GM10266 (cell line): ENCODE results near the gene CFTR.
"Not testable (repeated sequence)": the region's sequence is repeated elsewhere in the genome, so short reads cannot be mapped to it uniquely, and the experiment has no call there.

Experiments used
- DNase-seq: peaks from one replicate; pipeline ENCODE4 v3.0.0; 2012; ENCODE audit errors: extremely low spot score
- CTCF ChIP-seq: IDR thresholded peaks from 2 replicates; pipeline ENCODE4 v1.5.1; 2012; ENCODE audit warnings: mild to moderate bottlenecking, low read depth; ENCODE audit not compliant: control insufficient read depth, insufficient read depth; ENCODE audit errors: missing control alignments

The CFTR gene

GRCh38 chr7:117458977-117459583 is 20.7 kb upstream of the CFTR start:
- DNase-seq: no peak
- peak; percentile 58 for TF ChIP-seq CTCF

DNA sequence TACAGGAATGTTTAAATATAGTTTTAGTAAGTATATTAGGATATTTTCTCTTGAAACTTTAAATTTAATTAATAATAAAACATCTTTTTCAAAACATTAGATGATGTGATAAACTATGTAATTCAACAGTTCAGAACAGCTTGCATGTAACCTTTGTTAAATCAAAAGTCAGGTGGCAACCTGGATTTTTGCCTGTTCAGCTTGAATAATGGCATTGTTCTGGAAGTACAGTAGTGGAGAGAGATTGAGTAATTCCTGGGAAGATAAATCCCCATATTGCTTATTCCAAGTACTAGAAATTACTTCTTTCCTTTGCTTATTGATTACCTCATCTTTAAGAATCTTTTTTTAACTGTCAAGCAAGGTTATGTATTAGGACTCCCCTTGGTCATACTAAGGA is 20.1 kb upstream of the CFTR start:
- TF ChIP-seq CTCF: no peak

GRCh38 chr7:117460815-117461214 is 19.0 kb upstream of the CFTR start:
- DNase-seq: not testable (repeated sequence)

More for the DNA sequence above, 20.1 kb upstream of the CFTR start:
- no peak for DNase-seq

DNA sequence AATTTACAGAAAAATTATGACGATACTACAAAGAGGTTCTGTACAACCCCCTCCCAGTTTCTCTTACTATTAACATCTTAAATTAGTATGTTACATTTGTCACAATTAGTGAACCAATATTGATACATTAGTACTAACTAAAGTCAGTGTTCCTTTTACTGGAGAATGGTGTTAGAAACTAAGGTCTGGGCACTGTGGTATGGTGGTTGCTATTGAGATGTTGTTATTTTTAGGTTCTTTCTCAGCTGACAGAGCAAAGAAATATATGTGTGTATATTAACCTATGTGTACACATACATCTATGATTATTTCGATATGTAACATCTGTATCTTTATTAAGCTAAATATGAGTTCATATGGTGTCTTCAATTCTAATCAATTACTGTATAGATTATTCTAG is 11.7 kb upstream of the CFTR start:
- TF ChIP-seq CTCF: no peak
- no peak for DNase-seq

GRCh38 chr7:117470777-117471176 is 9.0 kb upstream of the CFTR start:
- TF ChIP-seq CTCF: no peak
- peak; percentile 19 for DNase-seq

GRCh38 chr7:117472335-117472734 is 7.5 kb upstream of the CFTR start:
- TF ChIP-seq CTCF: no peak
- DNase-seq: no peak

- DNase-seq: no peak
- no peak for TF ChIP-seq CTCF
These were observed 3.1 kb upstream of the CFTR start for GRCh38 chr7:117476557-117477215.
